ENCODE data around the gene CPT1A.
A peak's percentile ranks its signal among the peaks of the same experiment; 100 is the strongest.

CPT1A gene

GRCh38 chr11:68825571-68825970 lies 16.1 kb downstream of the CPT1A start:
- peak; percentile 39 for TF ChIP-seq CTCF (IDR thresholded peaks at IDR 0.05; ENCODE audit: extremely low read depth, insufficient read depth, missing control alignments)
- in situ Hi-C loops (cut with MboI; ENCODE audit: low pct_unique_long_range_greater_than_20kb, low sequenced_read_pairs, unreplicated experiment) = no loop called here
- no peak for DNase-seq (ENCODE audit: low spot score)

GRCh38 chr11:68822546-68822945 lies 19.2 kb downstream of the CPT1A start:
- TF ChIP-seq CTCF (IDR thresholded peaks at IDR 0.05; ENCODE audit: extremely low read depth, insufficient read depth, missing control alignments) = no peak
- DNase-seq (ENCODE audit: low spot score) = no peak
- in situ Hi-C loops (cut with MboI; ENCODE audit: low pct_unique_long_range_greater_than_20kb, low sequenced_read_pairs, unreplicated experiment) = no loop called here

- no peak for DNase-seq (ENCODE audit: low spot score)
- in situ Hi-C loops (cut with MboI; ENCODE audit: low pct_unique_long_range_greater_than_20kb, low sequenced_read_pairs, unreplicated experiment) = no loop called here
- no peak for TF ChIP-seq CTCF (IDR thresholded peaks at IDR 0.05; ENCODE audit: extremely low read depth, insufficient read depth, missing control alignments)
Observed at GRCh38 chr11:68821670-68822069, 20.0 kb downstream of the CPT1A start.

GRCh38 chr11:68819362-68819761 lies 22.4 kb downstream of the CPT1A start:
- TF ChIP-seq CTCF (IDR thresholded peaks at IDR 0.05; ENCODE audit: extremely low read depth, insufficient read depth, missing control alignments) = no peak
- no peak for DNase-seq (ENCODE audit: low spot score)
- in situ Hi-C loops (cut with MboI; ENCODE audit: low pct_unique_long_range_greater_than_20kb, low sequenced_read_pairs, unreplicated experiment) = no loop called here

GRCh38 chr11:68818181-68818580 lies 23.5 kb downstream of the CPT1A start:
- no peak for DNase-seq (ENCODE audit: low spot score)
- in situ Hi-C loops (cut with MboI; ENCODE audit: low pct_unique_long_range_greater_than_20kb, low sequenced_read_pairs, unreplicated experiment) = no loop called here
- no peak for TF ChIP-seq CTCF (IDR thresholded peaks at IDR 0.05; ENCODE audit: extremely low read depth, insufficient read depth, missing control alignments)

GRCh38 chr11:68817554-68817953 lies 24.2 kb downstream of the CPT1A start:
- no peak for DNase-seq (ENCODE audit: low spot score)
- TF ChIP-seq CTCF (IDR thresholded peaks at IDR 0.05; ENCODE audit: extremely low read depth, insufficient read depth, missing control alignments) = no peak
- in situ Hi-C loops (cut with MboI; ENCODE audit: low pct_unique_long_range_greater_than_20kb, low sequenced_read_pairs, unreplicated experiment) = no loop called here

- in situ Hi-C loops (cut with MboI; ENCODE audit: low pct_unique_long_range_greater_than_20kb, low sequenced_read_pairs, unreplicated experiment) = no loop called here
- TF ChIP-seq CTCF (IDR thresholded peaks at IDR 0.05; ENCODE audit: extremely low read depth, insufficient read depth, missing control alignments) = no peak
- DNase-seq (ENCODE audit: low spot score) = no peak
Observed at GRCh38 chr11:68816917-68817419, 24.7 kb downstream of the CPT1A start.

Measured in GM13977 (cell line).